ENCODE measurements around the gene ATRIP.
A peak's percentile ranks its signal among the peaks of the same experiment; 100 is the strongest.

The ATRIP gene

GRCh38 chr3:48419597-48419996 is 26.9 kb upstream of the ATRIP start:
- in situ Hi-C loops (cut with HindIII; ENCODE audit: low pct_ligation_motif_present, low pct_unique_long_range_greater_than_20kb, low sequenced_read_pairs): no loop called here
- DNase-seq: no peak

- in situ Hi-C loops (cut with HindIII; ENCODE audit: low pct_ligation_motif_present, low pct_unique_long_range_greater_than_20kb, low sequenced_read_pairs): no loop called here
- no peak for DNase-seq
Measured at GRCh38 chr3:48420561-48420960, 26.0 kb upstream of the ATRIP start.

GRCh38 chr3:48422272-48422671 is 24.3 kb upstream of the ATRIP start:
- in situ Hi-C loops (cut with HindIII; ENCODE audit: low pct_ligation_motif_present, low pct_unique_long_range_greater_than_20kb, low sequenced_read_pairs): no loop called here
- DNase-seq: no peak

- in situ Hi-C loops (cut with HindIII; ENCODE audit: low pct_ligation_motif_present, low pct_unique_long_range_greater_than_20kb, low sequenced_read_pairs): no loop called here
Measured at GRCh38 chr3:48422681-48423080, 23.9 kb upstream of the ATRIP start.

GRCh38 chr3:48423241-48423882 is 23.2 kb upstream of the ATRIP start:
- in situ Hi-C loops (cut with HindIII; ENCODE audit: low pct_ligation_motif_present, low pct_unique_long_range_greater_than_20kb, low sequenced_read_pairs): no loop called here
- DNase-seq: no peak

More at GRCh38 chr3:48422681-48423080, 23.9 kb upstream of the ATRIP start:
- no peak for DNase-seq

GRCh38 chr3:48423883-48424695 is 22.4 kb upstream of the ATRIP start:
- no peak for DNase-seq
- in situ Hi-C loops (cut with HindIII; ENCODE audit: low pct_ligation_motif_present, low pct_unique_long_range_greater_than_20kb, low sequenced_read_pairs): no loop called here

GRCh38 chr3:48425281-48425812 is 21.2 kb upstream of the ATRIP start:
- in situ Hi-C loops (cut with HindIII; ENCODE audit: low pct_ligation_motif_present, low pct_unique_long_range_greater_than_20kb, low sequenced_read_pairs): no loop called here
- DNase-seq: no peak

- no peak for DNase-seq
Measured at GRCh38 chr3:48426401-48426909, 20.1 kb upstream of the ATRIP start.

GRCh38 chr3:48426944-48427629 is 19.4 kb upstream of the ATRIP start:
- no peak for DNase-seq
- in situ Hi-C loops (cut with HindIII; ENCODE audit: low pct_ligation_motif_present, low pct_unique_long_range_greater_than_20kb, low sequenced_read_pairs): no loop called here

More at GRCh38 chr3:48426401-48426909, 20.1 kb upstream of the ATRIP start:
- in situ Hi-C loops (cut with HindIII; ENCODE audit: low pct_ligation_motif_present, low pct_unique_long_range_greater_than_20kb, low sequenced_read_pairs): no loop called here

- no peak for DNase-seq
- in situ Hi-C loops (cut with HindIII; ENCODE audit: low pct_ligation_motif_present, low pct_unique_long_range_greater_than_20kb, low sequenced_read_pairs): no loop called here
Measured at GRCh38 chr3:48427630-48427962, 18.9 kb upstream of the ATRIP start.

- DNase-seq: no peak
- in situ Hi-C loops (cut with HindIII; ENCODE audit: low pct_ligation_motif_present, low pct_unique_long_range_greater_than_20kb, low sequenced_read_pairs): no loop called here
Measured at GRCh38 chr3:48428088-48428571, 18.4 kb upstream of the ATRIP start.

- peak; percentile 81 for DNase-seq
- in situ Hi-C loops (cut with HindIII; ENCODE audit: low pct_ligation_motif_present, low pct_unique_long_range_greater_than_20kb, low sequenced_read_pairs): no loop called here
Measured at GRCh38 chr3:48428572-48429316, 17.8 kb upstream of the ATRIP start.

- in situ Hi-C loops (cut with HindIII; ENCODE audit: low pct_ligation_motif_present, low pct_unique_long_range_greater_than_20kb, low sequenced_read_pairs): no loop called here
- DNase-seq: peak; percentile 35
Measured at GRCh38 chr3:48429317-48429959, 17.1 kb upstream of the ATRIP start.

- in situ Hi-C loops (cut with HindIII; ENCODE audit: low pct_ligation_motif_present, low pct_unique_long_range_greater_than_20kb, low sequenced_read_pairs): no loop called here
- peak; percentile 15 for DNase-seq
Measured at GRCh38 chr3:48429960-48430707, 16.4 kb upstream of the ATRIP start, which contains the start of gene PLXNB1. Gene PLXNB1 (minus strand): TSS chr3:48430086. CDS start chr3:48424611, 5,475 bp downstream.

- no peak for DNase-seq
- in situ Hi-C loops (cut with HindIII; ENCODE audit: low pct_ligation_motif_present, low pct_unique_long_range_greater_than_20kb, low sequenced_read_pairs): no loop called here
Measured at GRCh38 chr3:48430708-48431101, 15.8 kb upstream of the ATRIP start.

GRCh38 chr3:48431224-48432029 is 15.1 kb upstream of the ATRIP start:
- in situ Hi-C loops (cut with HindIII; ENCODE audit: low pct_ligation_motif_present, low pct_unique_long_range_greater_than_20kb, low sequenced_read_pairs): no loop called here
- no peak for DNase-seq

All from ACHN (cell line).